ENCODE results near the gene PSMD7.
"Not testable (repeated sequence)": the region's sequence is repeated elsewhere in the genome, so short reads cannot be mapped to it uniquely, and the experiment has no call there.

The PSMD7 gene

DNA sequence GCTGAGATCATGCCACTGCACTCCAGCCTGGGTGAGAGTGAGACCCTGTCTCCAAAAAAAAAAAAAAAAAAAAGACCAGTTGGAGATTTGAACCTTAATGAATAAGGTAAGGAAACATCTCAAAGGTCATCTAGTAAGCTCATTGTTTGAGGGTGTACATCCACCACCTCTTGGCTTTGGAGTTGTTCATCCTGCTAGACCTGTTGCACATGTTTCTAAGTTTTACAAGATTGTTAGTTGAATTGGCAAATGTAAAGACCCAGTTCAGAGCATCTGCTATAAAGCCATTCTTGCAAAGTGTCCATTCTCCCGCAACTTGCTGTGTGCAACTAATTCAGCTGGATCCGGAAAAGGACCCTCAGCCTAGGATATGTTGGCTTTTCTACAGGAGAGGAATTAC is 1.5 kb downstream of the PSMD7 start:
- no peak for DNase-seq

DNA sequence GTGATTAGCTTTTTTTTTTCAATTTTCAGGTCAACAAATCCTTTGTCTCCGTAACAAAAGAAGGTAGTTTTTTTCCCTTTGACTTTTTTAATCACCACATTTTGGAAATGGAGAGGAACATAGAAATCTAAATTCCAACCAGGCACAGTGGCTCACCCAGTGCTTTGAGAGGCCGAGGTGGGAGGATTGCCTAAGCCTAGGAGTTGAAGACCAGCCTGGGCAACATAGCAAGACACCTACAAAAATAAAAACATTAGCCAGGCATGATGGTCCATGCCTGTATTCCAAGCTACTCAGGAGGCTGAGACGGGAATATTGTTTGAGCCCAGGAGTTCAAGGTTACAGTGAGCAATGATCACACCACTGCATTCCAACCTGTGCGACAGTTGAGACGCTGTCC is 5.7 kb downstream of the PSMD7 start:
- DNase-seq, result no peak

DNA sequence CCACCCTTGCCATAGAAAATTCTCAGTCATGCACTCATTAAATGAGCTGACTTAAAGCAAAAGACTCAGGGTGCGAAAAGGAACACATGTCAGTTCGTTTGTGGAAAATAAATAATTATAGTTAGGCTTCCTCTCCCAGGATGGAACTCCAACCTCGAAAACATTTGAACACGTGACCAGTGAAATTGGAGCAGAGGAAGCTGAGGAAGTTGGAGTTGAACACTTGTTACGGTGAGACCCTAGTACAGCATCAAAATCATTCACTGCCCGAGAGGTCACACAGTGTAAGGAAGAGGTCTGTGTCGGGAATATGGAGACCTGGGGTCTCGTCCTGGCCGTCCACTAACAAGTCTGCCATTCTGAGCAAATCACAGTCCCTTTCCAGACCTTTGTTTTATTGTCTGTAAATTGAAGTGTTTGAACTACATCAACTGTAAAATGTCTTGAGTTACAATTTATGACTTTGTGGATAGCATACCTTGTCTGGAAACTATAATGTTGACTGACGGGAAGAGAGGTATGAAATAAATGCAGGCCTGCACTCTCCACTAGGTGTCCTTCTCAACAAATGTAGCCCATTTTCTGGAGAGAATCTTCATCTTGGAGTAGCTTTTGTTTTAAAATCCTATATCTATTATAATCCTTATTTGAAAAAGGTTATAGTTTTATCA is 7.7 kb downstream of the PSMD7 start:
- DNase-seq, result no peak

DNA sequence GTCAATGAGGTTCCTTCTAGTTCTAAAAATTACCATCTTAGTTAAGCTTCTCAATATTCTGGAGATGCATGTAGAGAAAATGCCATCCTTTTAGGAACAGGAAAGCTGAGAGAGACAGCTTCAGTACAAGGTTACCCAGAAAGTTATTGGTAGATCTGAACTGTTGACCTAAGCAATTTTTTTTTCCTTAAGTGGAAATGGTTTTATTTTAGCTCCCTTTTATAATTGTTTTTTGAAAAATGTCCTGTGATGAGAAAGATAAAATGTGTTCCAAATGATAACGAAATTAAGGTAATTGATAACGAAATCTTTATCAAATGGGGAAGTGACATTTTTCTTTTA is 8.2 kb downstream of the PSMD7 start:
- DNase-seq, result no peak

DNA sequence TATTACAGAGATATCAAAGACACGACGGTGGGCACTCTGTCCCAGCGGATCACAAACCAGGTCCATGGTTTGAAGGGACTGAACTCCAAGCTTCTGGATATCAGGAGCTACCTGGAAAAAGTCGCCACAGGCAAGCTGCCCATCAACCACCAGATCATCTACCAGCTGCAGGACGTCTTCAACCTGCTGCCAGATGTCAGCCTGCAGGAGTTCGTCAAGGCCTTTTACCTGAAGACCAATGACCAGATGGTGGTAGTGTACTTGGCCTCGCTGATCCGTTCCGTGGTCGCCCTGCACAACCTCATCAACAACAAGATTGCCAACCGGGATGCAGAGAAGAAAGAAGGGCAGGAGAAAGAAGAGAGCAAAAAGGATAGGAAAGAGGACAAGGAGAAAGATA is 8.7 kb downstream of the PSMD7 start:
- no peak for DNase-seq

DNA sequence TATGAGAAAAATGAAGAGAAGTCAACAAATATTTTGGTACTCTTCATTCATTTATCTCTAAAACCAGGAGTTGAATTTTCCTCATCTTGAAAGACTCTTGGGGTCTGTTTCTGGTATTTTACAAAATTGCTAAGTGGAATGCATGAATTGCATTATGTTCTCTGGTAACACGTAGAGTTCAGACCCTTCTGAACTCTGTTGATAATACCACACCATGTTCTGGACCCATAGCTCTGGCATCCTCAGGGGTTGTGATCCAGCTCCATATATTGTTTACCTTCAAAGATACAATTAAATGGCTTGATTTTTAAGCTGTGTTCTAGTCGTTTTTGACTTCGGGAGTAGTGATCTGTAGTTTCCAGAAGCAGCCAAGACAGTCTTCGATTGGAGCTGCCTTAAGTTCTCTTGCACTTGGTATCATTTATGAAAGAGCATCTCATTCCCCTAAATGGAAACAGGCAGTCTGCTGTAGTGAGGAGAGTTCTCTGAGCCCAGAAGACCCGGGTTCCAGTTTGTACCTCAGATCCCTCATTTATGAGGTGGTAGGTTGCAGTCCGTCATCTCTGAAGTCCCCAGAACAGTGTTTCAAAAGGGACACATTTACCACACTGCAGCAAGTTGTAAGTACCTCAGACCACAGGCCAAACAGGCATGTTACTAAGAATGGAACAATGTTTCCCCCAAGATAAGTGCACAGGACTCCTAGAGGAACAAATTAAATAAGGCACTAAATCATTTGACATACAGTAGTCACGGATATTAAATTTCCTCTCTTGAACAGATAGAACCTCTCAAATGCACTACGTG is 9.6 kb downstream of the PSMD7 start:
- no peak for DNase-seq

DNA sequence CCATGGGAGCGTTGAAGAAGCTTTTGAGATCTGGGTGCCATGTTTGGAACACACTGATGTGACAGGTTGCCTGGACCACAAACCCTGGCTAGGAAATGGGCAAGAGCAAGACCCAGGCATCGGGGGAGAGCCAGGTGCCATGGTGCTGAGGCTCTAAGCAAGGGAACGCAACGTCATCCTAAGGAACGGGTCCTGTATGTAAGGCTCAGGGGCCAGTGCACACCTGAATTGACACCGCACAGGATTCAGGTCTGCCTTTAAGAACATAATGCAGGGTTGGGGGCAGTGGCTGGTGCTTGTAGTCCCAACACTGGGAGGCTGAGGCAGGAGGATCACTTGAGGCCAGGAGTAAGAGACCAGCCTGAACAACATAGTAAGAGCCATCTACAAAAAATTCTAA is 10.8 kb downstream of the PSMD7 start:
- DNase-seq, result no peak

DNA sequence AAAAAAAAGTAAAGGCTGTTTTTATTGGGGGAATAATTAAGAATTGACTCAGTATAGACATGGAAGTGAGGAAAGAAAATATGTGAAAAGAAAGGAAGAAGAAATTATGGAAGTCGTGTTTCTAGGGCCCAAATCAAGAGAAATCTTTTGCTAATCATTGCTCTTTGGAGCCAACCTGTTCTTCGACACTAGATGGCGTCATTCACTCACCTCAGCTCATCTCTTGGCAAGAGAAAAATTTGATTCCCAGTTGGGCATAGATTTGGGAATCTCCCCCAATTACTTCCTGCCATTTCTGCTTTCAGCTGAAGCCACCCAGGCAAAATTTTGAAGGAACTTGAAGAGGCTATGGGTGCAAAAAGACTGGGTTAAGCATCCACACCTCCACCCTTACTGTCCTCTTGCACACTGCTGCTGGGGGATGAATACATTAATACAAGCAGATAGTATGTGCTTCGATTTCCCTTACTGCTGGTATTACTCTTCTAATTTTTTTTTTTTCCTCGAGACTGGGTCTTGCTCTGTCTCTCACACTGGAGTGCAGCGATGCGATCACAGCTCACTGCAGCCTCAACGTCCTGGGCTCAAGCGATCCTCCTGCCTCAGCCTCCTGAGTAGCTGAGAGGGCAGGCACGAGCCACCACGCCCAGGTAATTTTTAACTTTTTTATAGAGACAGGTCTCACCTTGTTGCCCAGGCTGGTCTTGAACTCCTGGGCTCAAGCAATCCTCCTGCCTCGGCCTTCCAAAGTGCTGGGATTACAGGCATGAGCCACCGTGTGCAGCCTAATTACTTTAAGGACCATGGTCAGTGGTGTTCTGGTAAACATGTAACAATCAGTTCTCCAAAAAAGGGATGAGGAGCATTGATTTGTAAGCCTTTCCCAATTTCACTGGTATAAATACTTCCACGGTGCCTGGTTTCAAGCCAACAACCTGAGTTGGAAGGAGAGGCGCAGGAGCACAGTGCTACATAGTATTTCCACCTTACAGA is 13.5 kb downstream of the PSMD7 start:
- no peak for DNase-seq

DNA sequence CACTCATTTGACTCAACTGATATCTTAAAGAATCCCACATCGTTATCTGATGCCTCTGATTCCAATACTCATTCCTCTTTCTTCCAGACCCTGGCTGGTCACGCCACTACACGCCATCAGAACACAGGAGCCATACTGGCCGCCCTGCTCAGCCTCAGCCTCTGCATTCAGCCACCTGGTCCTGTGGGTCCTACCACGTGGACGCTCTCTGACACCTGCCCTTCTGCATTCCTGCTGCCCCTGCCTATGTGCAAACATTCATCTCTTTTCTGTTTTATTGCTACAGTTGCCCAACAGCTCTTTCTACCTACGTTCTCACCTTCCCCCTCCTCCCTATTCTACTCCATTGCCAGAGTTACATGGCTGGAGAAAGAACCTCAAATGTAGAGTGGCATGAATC is 18.4 kb downstream of the PSMD7 start:
- no peak for DNase-seq

DNA sequence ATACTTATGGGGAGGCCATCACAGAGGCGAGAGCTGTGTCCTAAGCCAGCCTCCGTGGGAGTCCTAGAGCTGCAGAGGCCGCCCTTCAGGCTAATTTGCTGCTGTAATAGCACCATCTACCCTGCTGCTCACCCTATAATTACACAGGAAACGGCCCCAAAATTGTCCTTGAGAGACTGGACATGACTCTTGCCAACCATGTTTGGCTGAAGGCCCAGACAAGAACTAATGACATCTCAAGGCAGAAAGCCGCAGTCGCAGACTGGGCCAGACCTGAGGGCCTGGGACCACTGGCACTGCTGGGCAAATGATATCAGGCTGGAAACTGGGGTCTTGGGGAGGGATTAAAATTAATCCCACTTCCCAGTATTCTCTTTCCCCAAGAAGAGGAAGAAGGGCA is 24.1 kb downstream of the PSMD7 start:
- no peak for DNase-seq

DNA sequence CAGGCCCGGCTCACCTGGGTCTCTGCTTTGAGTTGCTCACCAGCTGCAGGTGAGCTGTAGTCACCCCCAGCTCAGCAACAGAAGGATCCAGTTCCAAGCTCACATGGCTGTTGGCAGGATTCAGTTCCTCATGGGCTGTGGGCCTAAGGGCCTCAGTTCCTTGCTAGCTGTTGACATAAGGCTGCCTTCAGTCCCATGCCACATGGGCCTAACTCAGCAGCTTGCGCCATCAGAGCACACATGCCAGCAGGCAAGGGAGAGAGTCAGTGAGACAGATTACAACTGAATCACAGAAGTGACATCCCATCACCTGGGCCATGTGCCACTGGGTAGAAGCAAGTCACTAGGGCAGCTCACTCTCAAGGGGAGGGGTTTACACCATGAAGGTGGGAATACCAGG is 24.7 kb downstream of the PSMD7 start:
- DNase-seq, result no peak

DNA sequence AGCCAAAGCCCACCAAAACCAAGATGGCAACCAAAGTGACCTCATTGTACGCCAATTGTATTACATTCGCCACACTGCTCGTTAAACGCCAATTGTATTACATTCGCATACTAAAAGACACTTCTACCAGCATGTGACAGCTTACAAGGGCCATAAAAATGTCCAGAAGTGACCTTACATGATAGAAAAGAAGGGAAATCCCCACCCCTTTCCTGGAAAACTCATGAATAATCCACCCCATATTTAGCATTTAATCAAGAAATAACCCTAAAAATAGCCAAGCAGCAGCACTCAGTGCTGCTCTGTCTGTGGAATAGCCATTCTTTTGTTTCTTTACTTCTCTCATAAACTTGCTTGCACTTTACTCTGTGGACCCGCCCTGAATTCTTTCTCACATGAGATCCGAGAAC is 25.7 kb downstream of the PSMD7 start:
- no peak for DNase-seq

DNA sequence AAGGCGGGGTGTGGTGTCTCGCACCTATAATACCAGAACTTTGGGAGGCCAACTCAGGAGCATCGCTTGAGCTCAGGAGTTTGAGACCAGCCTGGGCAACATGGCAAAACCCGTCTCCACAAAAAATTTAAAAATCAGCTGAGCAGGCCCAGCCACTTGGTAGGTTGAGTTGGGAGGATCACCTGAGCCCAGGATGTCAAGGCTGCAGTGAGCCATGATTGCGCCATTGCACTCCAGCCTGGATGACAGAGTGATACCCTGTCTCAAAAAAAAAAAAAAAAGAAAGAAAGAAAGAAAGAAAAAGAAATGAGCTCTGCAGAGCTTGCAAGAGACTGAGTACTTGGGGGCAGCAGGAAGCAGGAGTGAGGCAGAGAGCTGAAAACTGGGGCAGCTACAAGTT is 28.2 kb downstream of the PSMD7 start:
- DNase-seq, result not testable (repeated sequence)

DNA sequence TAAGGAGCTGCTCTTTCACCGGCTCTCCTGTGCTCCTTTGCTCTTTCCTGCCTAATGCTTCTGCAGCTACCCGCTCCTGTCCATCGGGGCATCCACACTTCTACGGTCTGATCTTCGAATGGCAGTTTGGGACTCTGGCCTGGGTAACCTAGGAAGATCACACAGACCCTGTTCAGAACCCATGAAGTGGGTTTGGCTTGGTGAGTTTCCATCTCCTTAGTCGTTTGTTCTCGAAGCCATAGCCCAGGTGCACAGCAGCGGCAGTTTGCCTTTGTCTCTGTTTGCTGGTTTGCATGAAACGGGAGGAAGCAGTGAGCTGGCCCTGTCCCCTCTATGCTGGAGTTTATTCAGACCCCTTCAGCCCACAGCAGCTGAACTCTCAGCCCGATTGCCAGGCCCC is 29.0 kb downstream of the PSMD7 start:
- no peak for DNase-seq

DNA sequence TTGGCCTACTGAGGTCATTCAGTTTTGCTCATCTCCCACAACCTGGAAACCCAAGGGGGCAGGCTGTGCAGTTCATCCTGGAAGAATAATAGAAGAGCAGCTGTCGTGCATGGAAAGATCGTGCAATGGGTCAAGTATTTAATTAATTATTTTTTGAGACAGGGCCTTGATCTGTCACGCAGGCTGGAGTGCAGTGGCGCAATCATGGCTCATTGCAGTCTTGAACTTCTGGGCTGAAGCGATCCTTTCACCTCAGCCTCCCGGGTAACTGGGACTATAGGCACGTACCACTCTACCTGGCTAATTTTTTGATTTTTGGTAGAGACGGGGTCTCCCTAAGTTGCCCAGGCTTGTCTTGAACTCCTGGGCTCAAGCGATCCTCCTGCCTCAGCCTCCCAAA is 31.7 kb downstream of the PSMD7 start:
- not testable (repeated sequence) for DNase-seq

DNA sequence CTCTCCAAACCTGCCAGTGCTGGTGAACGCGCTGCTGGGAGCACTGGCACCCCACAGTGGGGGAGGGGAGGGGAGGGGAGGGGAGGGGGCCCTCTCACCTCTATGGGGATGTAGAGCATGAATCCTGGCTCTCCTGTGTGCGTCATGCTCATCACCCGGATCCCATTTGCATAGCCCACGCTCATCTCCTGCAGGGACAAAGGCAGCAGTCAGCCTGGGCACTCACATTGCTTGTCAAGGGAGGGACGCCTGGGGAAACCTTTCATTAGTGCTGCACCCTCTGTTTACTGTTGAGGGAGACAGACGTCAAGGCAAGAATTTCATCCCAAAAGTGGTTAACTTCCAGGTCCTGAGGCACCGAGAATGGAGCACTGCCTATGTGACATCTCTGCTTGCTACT is 35.9 kb downstream of the PSMD7 start:
- DNase-seq, result not testable (repeated sequence)

DNA sequence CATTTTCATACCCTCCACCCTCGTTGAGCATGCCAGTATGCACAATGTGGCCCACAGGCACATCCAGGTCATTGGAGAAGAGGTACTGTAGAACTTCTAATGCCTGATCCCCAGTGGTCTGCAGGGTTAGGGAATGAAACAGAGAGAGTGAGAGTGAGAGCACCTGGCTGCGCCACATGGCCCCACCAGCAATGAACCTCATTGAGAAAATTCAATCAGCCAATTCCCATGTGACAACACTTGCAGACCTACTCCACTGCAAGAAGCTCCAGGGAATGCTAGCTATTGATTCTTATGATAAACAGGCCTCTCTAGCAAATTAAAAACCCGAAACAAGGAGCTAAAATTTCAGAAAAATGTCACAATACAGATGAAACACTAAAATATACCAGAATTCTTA is 40.9 kb downstream of the PSMD7 start:
- not testable (repeated sequence) for DNase-seq

DNA sequence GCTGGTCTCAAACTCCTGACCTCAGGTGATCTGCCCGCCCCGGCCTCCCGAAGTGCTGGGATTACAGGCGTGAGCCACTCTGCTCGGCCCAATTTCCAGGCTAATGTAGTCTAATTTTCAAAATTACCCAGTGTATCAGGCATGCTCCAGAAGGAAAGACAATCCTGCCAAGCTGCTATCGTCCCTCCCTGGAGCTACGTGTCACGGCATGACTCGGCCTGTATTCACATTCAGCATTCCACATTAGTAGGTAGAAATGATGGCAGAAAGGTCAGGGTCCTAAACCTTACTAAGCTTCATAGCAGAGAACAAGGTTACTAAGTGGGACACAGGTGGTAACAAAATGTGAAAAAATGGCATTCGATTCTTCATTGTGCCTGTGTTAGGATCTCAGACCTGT is 42.6 kb downstream of the PSMD7 start:
- DNase-seq, result not testable (repeated sequence)

DNA sequence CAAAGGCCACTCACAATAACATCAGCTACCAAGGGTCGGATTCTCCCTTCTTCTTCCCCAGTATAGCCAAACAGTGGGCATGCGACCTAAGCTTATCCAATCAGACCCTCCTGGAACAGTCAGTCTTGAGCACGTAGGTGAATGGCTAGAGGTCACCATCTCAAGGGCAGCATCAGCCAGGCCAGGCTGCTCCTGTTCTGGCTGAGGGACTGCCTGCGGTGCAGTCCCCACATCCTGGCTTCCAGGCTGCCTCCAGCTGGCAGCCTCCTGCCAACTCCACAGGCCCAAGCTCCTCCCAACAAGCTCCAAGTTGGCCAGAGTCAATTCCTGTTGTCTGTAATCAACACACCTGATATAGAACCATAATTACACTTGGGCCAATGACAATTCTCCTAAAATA is 56.4 kb downstream of the PSMD7 start:
- not testable (repeated sequence) for DNase-seq

All from activated gamma-delta T cell treated with Interleukin-2 at 50 U/mL for 16 hours (primary cell).